ENCODE measurements around the gene ERF. TPM values are rescaled to one million over a fixed set of nuclear protein-coding genes. Genes with fewer than 3 reads are reported as not detected.

ERF gene
- total RNA-seq, 2 donors from 2014 or later = 65.7 to 75.6 TPM

- peaks cover 13 to 22% of the 10 kb centered on the region in 2 donors for H3K36me3 Mint-ChIP-seq (ENCODE audit: insufficient read depth in 2 of 2)
- H3K27me3 Mint-ChIP-seq (ENCODE audit: low read depth) = no peaks in the 10 kb centered on the region
- DNase-seq (no peak), ATAC-seq (replicated peaks in 1 of 2) (no peak)
- H3K4me3 Mint-ChIP-seq = no peak overlapping the region
- H3K27ac Mint-ChIP-seq = no peak overlapping the region
- no peaks in the 10 kb centered on the region for H3K9me3 Mint-ChIP-seq
- peaks cover 35% of the 10 kb centered on the region for H3K4me1 Mint-ChIP-seq (ENCODE audit: low read depth)
These were observed 25.0 kb downstream of the ERF start for GRCh38 chr19:42229855-42230351.

GRCh38 chr19:42229301-42229854, 25.6 kb downstream of the ERF start:
- Mint-ChIP-seq H3K4me3 (no peak overlapping the region), H3K27me3 (ENCODE audit: low read depth) (no peaks in the 10 kb centered on the region), H3K27ac (no peak overlapping the region), H3K36me3 (ENCODE audit: insufficient read depth in 2 of 2) (peaks cover 14 to 23% of the 10 kb centered on the region in 2 donors), H3K4me1 (ENCODE audit: low read depth) (peaks cover 35% of the 10 kb centered on the region), H3K9me3 (no peaks in the 10 kb centered on the region)
- ATAC-seq (replicated peaks in 1 of 2) (no peak), DNase-seq (no peak)

GRCh38 chr19:42228641-42229040, 26.3 kb downstream of the ERF start:
- H3K27me3 Mint-ChIP-seq (ENCODE audit: low read depth) = no peaks in the 10 kb centered on the region
- no peak for DNase-seq
- peaks cover 35% of the 10 kb centered on the region for H3K4me1 Mint-ChIP-seq (ENCODE audit: low read depth)
- no peak overlapping the region for H3K27ac Mint-ChIP-seq
- H3K36me3 Mint-ChIP-seq (ENCODE audit: insufficient read depth in 2 of 2) = peaks cover 14 to 23% of the 10 kb centered on the region in 2 donors
- no peaks in the 10 kb centered on the region for H3K9me3 Mint-ChIP-seq
- no peak for ATAC-seq (replicated peaks in 1 of 2)
- no peak overlapping the region for H3K4me3 Mint-ChIP-seq

- Mint-ChIP-seq H3K4me3 (no peak overlapping the region), H3K27ac (no peak overlapping the region), H3K27me3 (ENCODE audit: low read depth) (no peaks in the 10 kb centered on the region), H3K9me3 (no peaks in the 10 kb centered on the region), H3K36me3 (ENCODE audit: insufficient read depth in 2 of 2) (peaks cover 15 to 27% of the 10 kb centered on the region in 2 donors), H3K4me1 (ENCODE audit: low read depth) (peaks cover 48% of the 10 kb centered on the region)
- DNase-seq (no peak), ATAC-seq (replicated peaks in 1 of 2) (no peak)
These were observed 28.0 kb downstream of the ERF start for GRCh38 chr19:42226886-42227285.

- DNase-seq = no peak
- H3K27ac Mint-ChIP-seq = no peak overlapping the region
- H3K27me3 Mint-ChIP-seq (ENCODE audit: low read depth) = no peaks in the 10 kb centered on the region
- no peak overlapping the region for H3K4me3 Mint-ChIP-seq
- no peaks in the 10 kb centered on the region for H3K9me3 Mint-ChIP-seq
- H3K4me1 Mint-ChIP-seq (ENCODE audit: low read depth) = peaks cover 54% of the 10 kb centered on the region
- H3K36me3 Mint-ChIP-seq (ENCODE audit: insufficient read depth in 2 of 2) = peaks cover 15 to 21% of the 10 kb centered on the region in 2 donors
- no peak for ATAC-seq (replicated peaks in 1 of 2)
These were observed 29.1 kb downstream of the ERF start for GRCh38 chr19:42225718-42226292.

GRCh38 chr19:42224940-42225717, 29.8 kb downstream of the ERF start:
- H3K36me3 Mint-ChIP-seq (ENCODE audit: insufficient read depth in 2 of 2) = peaks cover 16 to 21% of the 10 kb centered on the region in 2 donors
- H3K27me3 Mint-ChIP-seq (ENCODE audit: low read depth) = no peaks in the 10 kb centered on the region
- H3K4me1 Mint-ChIP-seq (ENCODE audit: low read depth) = peaks cover 58% of the 10 kb centered on the region
- no peaks in the 10 kb centered on the region for H3K9me3 Mint-ChIP-seq
- ATAC-seq (replicated peaks in 1 of 2) (no peak), DNase-seq (no peak)
- no peak overlapping the region for H3K27ac Mint-ChIP-seq
- no peak overlapping the region for H3K4me3 Mint-ChIP-seq

GRCh38 chr19:42220751-42221097, 34.2 kb downstream of the ERF start:
- Mint-ChIP-seq H3K9me3 (no peaks in the 10 kb centered on the region), H3K27ac (peak overlapping the region; percentile 50)

GRCh38 chr19:42219812-42220750, 34.8 kb downstream of the ERF start, which contains the start of gene ZNF526:
ZNF526 (plus strand) TSS chr19:42220312; CDS start chr19:42224404, 4,092 bp downstream.
- ATAC-seq (replicated peaks in 1 of 2) (peak; percentile 86), DNase-seq (peak; percentile 98)
- Mint-ChIP-seq H3K9me3 (no peaks in the 10 kb centered on the region), H3K27me3 (ENCODE audit: low read depth) (no peaks in the 10 kb centered on the region), H3K4me1 (ENCODE audit: low read depth) (peaks cover 60% of the 10 kb centered on the region), H3K36me3 (ENCODE audit: insufficient read depth in 2 of 2) (peaks cover 11 to 12% of the 10 kb centered on the region in 2 donors), H3K4me3 (peak within 1 kb of the TSS; percentile 82 to 94), H3K27ac (peak within 1 kb of the TSS; percentile 50)

More at GRCh38 chr19:42220751-42221097, 34.2 kb downstream of the ERF start:
- peaks cover 8 to 11% of the 10 kb centered on the region in 2 donors for H3K36me3 Mint-ChIP-seq (ENCODE audit: insufficient read depth in 2 of 2)
- H3K4me1 Mint-ChIP-seq (ENCODE audit: low read depth) = peaks cover 54% of the 10 kb centered on the region
- DNase-seq (no peak), ATAC-seq (replicated peaks in 1 of 2) (no peak)
- peak overlapping the region; percentile 82 to 94 for H3K4me3 Mint-ChIP-seq
- no peaks in the 10 kb centered on the region for H3K27me3 Mint-ChIP-seq (ENCODE audit: low read depth)

- ATAC-seq (replicated peaks in 1 of 2) (peak; percentile 79 to 80), DNase-seq (peak; percentile 99 to 100)
- H3K27me3 Mint-ChIP-seq (ENCODE audit: low read depth) = no peaks in the 10 kb centered on the region
- H3K9me3 Mint-ChIP-seq = no peaks in the 10 kb centered on the region
- peak within 1 kb of the TSS; percentile 97 for H3K27ac Mint-ChIP-seq
- peaks cover 77% of the 10 kb centered on the region for H3K4me1 Mint-ChIP-seq (ENCODE audit: low read depth)
- H3K4me3 Mint-ChIP-seq = peak within 1 kb of the TSS; percentile 82 to 94
- H3K36me3 Mint-ChIP-seq (ENCODE audit: insufficient read depth in 2 of 2) = peaks cover 10 to 17% of the 10 kb centered on the region in 2 donors
These were observed 37.1 kb downstream of the ERF start, which contains the start of gene DEDD2 for GRCh38 chr19:42217520-42218437. DEDD2 (minus strand) TSS chr19:42217677; CDS start chr19:42217007, 670 bp downstream.

- H3K4me3 Mint-ChIP-seq = peak overlapping the region; percentile 82 to 94
- ATAC-seq (replicated peaks in 1 of 2) (peak in 1 of 2 donors; percentile 2), DNase-seq (peak; percentile 53 to 56)
- no peaks in the 10 kb centered on the region for H3K9me3 Mint-ChIP-seq
- H3K4me1 Mint-ChIP-seq (ENCODE audit: low read depth) = peaks cover 74% of the 10 kb centered on the region
- peaks cover 7 to 14% of the 10 kb centered on the region in 2 donors for H3K36me3 Mint-ChIP-seq (ENCODE audit: insufficient read depth in 2 of 2)
- no peaks in the 10 kb centered on the region for H3K27me3 Mint-ChIP-seq (ENCODE audit: low read depth)
- H3K27ac Mint-ChIP-seq = peak overlapping the region; percentile 97
These were observed 38.0 kb downstream of the ERF start for GRCh38 chr19:42216653-42217519.
